Keratinocyte (primary cell): ENCODE results near the gene IL1RAPL2. TPM values are rescaled to one million over a fixed set of nuclear protein-coding genes. Genes with fewer than 3 reads are reported as not detected.

Experiments used
- DNase-seq: peaks from one replicate; pipeline ENCODE4 v3.0.0-alpha.2; 2011; ENCODE audit warnings: low read depth, missing footprints, low spot score
- FAIRE-seq: peaks from 2 replicates; lab custom pipeline; 2011; peaks lifted over from hg19 to GRCh38; lab: Jason Lieb, UNC
- H2AFZ ChIP-seq: 2 replicates; pipeline ENCODE4 v1.6.0; 2012; ENCODE audit warnings: low read length, control low read depth, inconsistent platforms; ENCODE audit not compliant: control insufficient read depth
- H3K27ac ChIP-seq: 2 replicates; pipeline ENCODE4 v1.5.1; 2011; ENCODE audit warnings: low read length; ENCODE audit not compliant: control insufficient read depth, insufficient read depth
- H3K27me3 ChIP-seq: 3 replicates; pipeline ENCODE4 v1.6.0; 2011; ENCODE audit warnings: low read length; ENCODE audit not compliant: control insufficient read depth, insufficient read depth; ENCODE audit errors: extremely low read depth
- H3K36me3 ChIP-seq, 2 experiments: 2 replicates in 1 of 2; 3 replicates in 1 of 2; pipeline ENCODE4 v1.5.1; 2011; ENCODE audit warnings: low read length in 2 of 2, mild to moderate bottlenecking in 1 of 2; ENCODE audit not compliant: control insufficient read depth in 2 of 2, insufficient read depth in 2 of 2; ENCODE audit errors: extremely low read depth in 1 of 2
- H3K4me1 ChIP-seq: 3 replicates; pipeline ENCODE4 v1.5.1; 2011; ENCODE audit warnings: low read length; ENCODE audit not compliant: control insufficient read depth, insufficient read depth; ENCODE audit errors: extremely low read depth
- H3K4me2 ChIP-seq: 3 replicates; pipeline ENCODE4 v1.6.0; 2011; ENCODE audit warnings: low read depth, low read length; ENCODE audit not compliant: control insufficient read depth, insufficient read depth; ENCODE audit errors: extremely low read depth
- H3K4me3 ChIP-seq, 3 experiments: fragments of 200-600 bp in 1 of 3; sonication (generic) in 1 of 3; 2 replicates in 2 of 3; 3 replicates in 1 of 3; pipeline ENCODE4 v1.5.1; 2011 to 2016; ENCODE audit warnings: low read length in 3 of 3, mild to moderate bottlenecking in 3 of 3, control low read depth in 2 of 3, inconsistent platforms in 1 of 3, low read depth in 1 of 3, mixed read lengths in 1 of 3, mixed run types in 1 of 3, moderate library complexity in 1 of 3; ENCODE audit not compliant: control insufficient read depth in 2 of 3, insufficient read depth in 2 of 3; ENCODE audit errors: extremely low read depth in 1 of 3
- H3K79me2 ChIP-seq: 2 replicates; pipeline ENCODE4 v1.6.0; 2012; ENCODE audit warnings: low read length; ENCODE audit not compliant: control insufficient read depth, insufficient read depth
- H3K9ac ChIP-seq: 3 replicates; pipeline ENCODE4 v1.6.0; 2011; ENCODE audit warnings: low read length; ENCODE audit not compliant: control insufficient read depth, insufficient read depth; ENCODE audit errors: extremely low read depth
- H3K9me1 ChIP-seq: 3 replicates; pipeline ENCODE4 v1.6.0; 2011; ENCODE audit warnings: low read length; ENCODE audit not compliant: control insufficient read depth, insufficient read depth; ENCODE audit errors: extremely low read depth
- H3K9me3 ChIP-seq: 2 replicates; pipeline ENCODE4 v1.5.1; 2012; ENCODE audit warnings: low read depth, low read length; ENCODE audit not compliant: control insufficient read depth
- H4K20me1 ChIP-seq: 3 replicates; pipeline ENCODE4 v1.6.0; 2011; ENCODE audit warnings: low read length; ENCODE audit not compliant: control insufficient read depth, insufficient read depth; ENCODE audit errors: extremely low read depth
- CTCF ChIP-seq, 3 experiments: IDR thresholded peaks in 1 of 3; conservative IDR thresholded peaks in 1 of 3; optimal IDR thresholded peaks in 1 of 3; 2 replicates in 2 of 3; 3 replicates in 1 of 3; pipeline versions ENCODE3 to v1.5.1; 2011; ENCODE audit warnings: low read length in 3 of 3, mild to moderate bottlenecking in 3 of 3, moderate library complexity in 2 of 3, control low read depth in 1 of 3, inconsistent platforms in 1 of 3; ENCODE audit not compliant: insufficient read depth in 2 of 3; ENCODE audit errors: extremely low read depth in 1 of 3
- EZH2 ChIP-seq: IDR thresholded peaks from one replicate; pipeline ENCODE4 v1.6.1; 2012; ENCODE audit warnings: inconsistent platforms, mild to moderate bottlenecking, low read length, moderate library complexity
- dilution Hi-C: fragments of 300-500 bp; cut with MboI; formaldehyde crosslinking; loops from one replicate; pipeline ENCODE4 v1.7.0; 2020; ENCODE audit warnings: low sequenced_read_pairs; ENCODE audit not compliant: extremely low pct_ligation_motif_present
- polyA plus RNA-seq, 5 experiments: library from polyadenylated mRNA; depleted of rRNA in 3 of 5; stranded (reverse) in 3 of 5; stranded (forward) in 1 of 5; unstranded in 1 of 5; fragments of >200 nt; gene quantifications; 1 replicate in 1 of 5; 2 replicates in 3 of 5; 3 replicates in 1 of 5; pipeline versions ENCODE4 v1.2.1 to v1.2.3, GENCODE V29; 2011 to 2012; ENCODE audit warnings: missing spikeins in 2 of 5, low read depth in 1 of 5, low replicate concordance in 1 of 5

Gene IL1RAPL2
- polyA plus RNA-seq, 1 donor (not counting 4 experiments of a cell fraction or from before 2014, with no cell fraction given) = 0.24 TPM

- Histone ChIP-seq H3K9ac (no peak overlapping the region), H4K20me1 (no peaks in the 10 kb centered on the region), H3K27me3 (no peaks in the 10 kb centered on the region), H3K36me3 (no peaks in the 10 kb centered on the region), H3K4me2 (no peak overlapping the region), H3K27ac (no peak overlapping the region), H3K4me1 (peaks cover 3% of the 10 kb centered on the region), H2AFZ (no peak overlapping the region), H3K9me3 (no peaks in the 10 kb centered on the region), H3K9me1 (no peaks in the 10 kb centered on the region), H3K4me3 (no peak overlapping the region), H3K79me2 (no peaks in the 10 kb centered on the region)
- peak; percentile 13 for FAIRE-seq
- dilution Hi-C loops = no loop called here
- no peak for DNase-seq
- no peak for TF ChIP-seq CTCF (optimal IDR thresholded peaks at IDR 0.05 in 1 of 3, IDR thresholded peaks at IDR 0.05 in 1 of 3, conservative IDR thresholded peaks at IDR 0.05 in 1 of 3; ENCODE audit: extremely low read depth in 1 of 3, insufficient read depth in 2 of 3, low read length in 3 of 3)
- TF ChIP-seq EZH2 = no peak
These were observed 421.1 kb downstream of the IL1RAPL2 start for GRCh38 chrX:104987063-104987462.

GRCh38 chrX:104988038-104988437 lies 422.0 kb downstream of the IL1RAPL2 start:
- H3K36me3 ChIP-seq = no peaks in the 10 kb centered on the region
- FAIRE-seq = no peak

More at GRCh38 chrX:104988038-104988437, 422.0 kb downstream of the IL1RAPL2 start:
- Histone ChIP-seq H2AFZ (no peak overlapping the region), H4K20me1 (no peaks in the 10 kb centered on the region), H3K9me3 (no peaks in the 10 kb centered on the region), H3K9me1 (no peaks in the 10 kb centered on the region), H3K9ac (no peak overlapping the region), H3K4me2 (no peak overlapping the region), H3K27me3 (no peaks in the 10 kb centered on the region), H3K4me1 (peaks cover 3% of the 10 kb centered on the region), H3K4me3 (no peak overlapping the region), H3K27ac (no peak overlapping the region), H3K79me2 (no peaks in the 10 kb centered on the region)
- no peak for TF ChIP-seq CTCF (optimal IDR thresholded peaks at IDR 0.05 in 1 of 3, IDR thresholded peaks at IDR 0.05 in 1 of 3, conservative IDR thresholded peaks at IDR 0.05 in 1 of 3; ENCODE audit: extremely low read depth in 1 of 3, insufficient read depth in 2 of 3, low read length in 3 of 3)
- no peak for TF ChIP-seq EZH2
- dilution Hi-C loops = no loop called here
- DNase-seq = no peak
